Measurements from ENCODE around the gene HOXB6.

DNA sequence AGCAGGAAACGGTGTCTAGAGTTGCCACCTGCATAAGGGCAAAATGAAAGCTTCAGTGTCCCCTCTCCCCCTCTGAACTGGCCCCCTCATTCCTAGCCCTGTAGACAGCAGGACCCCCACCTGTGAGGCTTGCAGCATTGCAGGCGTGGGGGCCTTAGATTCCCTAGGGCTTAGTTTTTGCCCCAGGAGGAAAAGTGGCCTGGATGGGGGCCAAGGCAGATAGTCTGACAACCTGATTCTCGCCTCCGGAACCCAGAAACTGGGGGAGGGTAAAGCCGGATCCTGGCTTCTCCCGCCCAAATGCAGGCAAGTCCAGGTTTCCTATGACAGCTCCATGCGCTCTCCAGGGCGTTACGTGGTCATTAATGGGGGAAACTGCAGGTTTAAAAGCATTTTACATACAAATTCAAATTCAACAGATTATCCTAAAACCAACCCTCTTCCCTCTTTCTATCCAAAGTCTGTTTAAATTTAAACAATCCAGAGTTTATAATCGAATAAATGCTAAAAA, 678 bp upstream of the HOXB6 start:
- TF ChIP-seq, protein P1, sequence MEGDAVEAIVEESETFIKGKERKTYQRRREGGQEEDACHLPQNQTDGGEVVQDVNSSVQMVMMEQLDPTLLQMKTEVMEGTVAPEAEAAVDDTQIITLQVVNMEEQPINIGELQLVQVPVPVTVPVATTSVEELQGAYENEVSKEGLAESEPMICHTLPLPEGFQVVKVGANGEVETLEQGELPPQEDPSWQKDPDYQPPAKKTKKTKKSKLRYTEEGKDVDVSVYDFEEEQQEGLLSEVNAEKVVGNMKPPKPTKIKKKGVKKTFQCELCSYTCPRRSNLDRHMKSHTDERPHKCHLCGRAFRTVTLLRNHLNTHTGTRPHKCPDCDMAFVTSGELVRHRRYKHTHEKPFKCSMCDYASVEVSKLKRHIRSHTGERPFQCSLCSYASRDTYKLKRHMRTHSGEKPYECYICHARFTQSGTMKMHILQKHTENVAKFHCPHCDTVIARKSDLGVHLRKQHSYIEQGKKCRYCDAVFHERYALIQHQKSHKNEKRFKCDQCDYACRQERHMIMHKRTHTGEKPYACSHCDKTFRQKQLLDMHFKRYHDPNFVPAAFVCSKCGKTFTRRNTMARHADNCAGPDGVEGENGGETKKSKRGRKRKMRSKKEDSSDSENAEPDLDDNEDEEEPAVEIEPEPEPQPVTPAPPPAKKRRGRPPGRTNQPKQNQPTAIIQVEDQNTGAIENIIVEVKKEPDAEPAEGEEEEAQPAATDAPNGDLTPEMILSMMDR (IDR thresholded peaks at IDR 0.05) = no peak
- TF ChIP-seq POLR2A (IDR thresholded peaks at IDR 0.05) = no peak

All from lower leg skin (tissue), 3 donors.